Heart left ventricle (tissue), 16 donors: ENCODE measurements around the gene CARMIL3. TPM values are rescaled to one million over a fixed set of nuclear protein-coding genes. Genes with fewer than 3 reads are reported as not detected.
A peak's percentile ranks its signal among the peaks of the same experiment; 100 is the strongest.

Experiments
- ATAC-seq, 4 donors: fragments of 200-7000 bp; cut with Tn5 transposase; one replicate each; pipeline ENCODE4 v1.9.1; 2020 to 2022; ENCODE audit warnings: moderate library complexity in 4 of 4, mild to moderate bottlenecking in 3 of 4, moderate number of reproducible peaks in 1 of 4
- DNase-seq, 5 donors: peaks; one replicate each; pipeline ENCODE4 v3.0.0-alpha.2; 2020
- H3K27ac ChIP-seq, 12 donors: fragments of 200-600 bp; sonication (generic) in 4 of 12; one replicate each; pipeline versions ENCODE4 v1.5.0 to v1.8.0; 2016 to 2022; ENCODE audit warnings: mild to moderate bottlenecking in 2 of 12
- H3K27me3 ChIP-seq, 9 donors: fragments of 200-600 bp; sonication (generic) in 2 of 9; one replicate each; pipeline versions ENCODE4 v1.5.1 to v1.8.0; 2016 to 2022; ENCODE audit warnings: mild to moderate bottlenecking in 3 of 9
- H3K36me3 ChIP-seq, 9 donors: fragments of 200-600 bp; sonication (generic) in 2 of 9; one replicate each; pipeline versions ENCODE4 v1.5.0 to v1.8.0; 2018 to 2022; ENCODE audit warnings: mild to moderate bottlenecking in 2 of 9
- H3K4me1 ChIP-seq, 12 donors: fragments of 200-600 bp; sonication (generic) in 4 of 12; one replicate each; pipeline versions ENCODE4 v1.5.0 to v1.8.0; 2016 to 2022; ENCODE audit warnings: mild to moderate bottlenecking in 3 of 12
- H3K4me3 ChIP-seq, 12 donors: fragments of 200-600 bp; sonication (generic) in 4 of 12; one replicate each; pipeline versions ENCODE4 v1.5.0 to v1.8.0; 2017 to 2022; ENCODE audit warnings: mild to moderate bottlenecking in 9 of 12, moderate library complexity in 4 of 12
- H3K9me3 ChIP-seq, 12 donors: fragments of 200-600 bp; sonication (generic) in 4 of 12; one replicate each; pipeline versions ENCODE4 v1.5.0 to v1.8.0; 2016 to 2022; ENCODE audit warnings: mild to moderate bottlenecking in 1 of 12
- POLR2A ChIP-seq, 2 donors: fragments of 450-650 bp; IDR thresholded peaks; one replicate each; pipeline ENCODE4 v1.6.1; 2017; ENCODE audit warnings: antibody characterized with exemption in 2 of 2, mild to moderate bottlenecking in 2 of 2, moderate library complexity in 2 of 2
- whole genome bisulfite sequencing, 4 donors: extraction: QIAGEN DNeasy Blood & Tissue Kit in 2 of 4; methylation state at CpG; one replicate each; pipeline versions ENCODE4 v1.1.5 to v1.1.7; 2013 to 2018; 5-methylcytosine and 5-hydroxymethylcytosine counted together
- intact Hi-C, 10 donors: fragments of 100-400 bp; cut with DNase I; formaldehyde crosslinking; loops; one replicate each; pipeline versions ENCODE4 v1.11.1 to v1.14.2; 2022
- polyA plus RNA-seq, 2 donors: library from polyadenylated mRNA; stranded (reverse); fragments of 200-250 nt; gene quantifications; one replicate each; pipeline ENCODE4 v1.2.3, GENCODE V29; 2013
- total RNA-seq, 9 donors: library from RNA; depleted of rRNA in 2 of 9; stranded (reverse); fragments of >200 nt in 2 of 9; fragmentation: NEBNext Ultra II Directional in 3 of 9; extraction: Animal tissue kit (Norgen Biotek cat#: 25700) in 3 of 9; gene quantifications; one replicate each; pipeline versions ENCODE4 v1.1.0 to v1.2.4, GENCODE V29; 2016 to 2023
- TF ChIP-seq, protein P1 (sequence below), 12 donors: fragments of 200-600 bp; sonication (generic) in 4 of 12; IDR thresholded peaks; one replicate each; pipeline versions ENCODE4 v1.5.0 to v1.8.0; 2018 to 2022; ENCODE audit warnings: antibody characterized with exemption in 12 of 12, mild to moderate bottlenecking in 5 of 12
- donor health status: ischemic (EF 13 %, LVEDD 7.1; RV severe dilation, severe dysfunction).
- donor health status: healthy with polysubstance abuse.
- donor health status: DM: no; HTN: yes; CAD: no.
- donor health status: DM: no; HTN: no; CAD: no.
- donor health status: ischemic (EF 25% LVEDD 6.9; RV normal size, moderate dysfunction).
- donor health status: ischemic (EF 25% LVEDD 5.7; RV mildly dilated, moderate dysfunction).
- donor health status: healthy.
- donor health status: DM: yes; HTN: yes; CAD: no.
- donor health status: ischemic (EF 35%, LVEDD 5.7; RV mildly dilated, moderate dysfunction).
- donor health status: nonischemic (EF 11% LVEDD 7.7; RV severe dilation, severe dysfunction).
- donor health status: DM: yes; HTN: yes; CAD: no.
- donor health status: PGD.
- donor health status: ischemic (EF 29% LVEDD 5.4; RV normal size, mild dysfunction).
- donor health status: nonischemic (EF 23%, LVEDD 6.1; RV moderate dilation, normal function).

CARMIL3 gene
- total and polyA plus RNA-seq, 11 donors, result 0.05 to 0.38 (median 0.15) TPM; not detected in 3

DNA sequence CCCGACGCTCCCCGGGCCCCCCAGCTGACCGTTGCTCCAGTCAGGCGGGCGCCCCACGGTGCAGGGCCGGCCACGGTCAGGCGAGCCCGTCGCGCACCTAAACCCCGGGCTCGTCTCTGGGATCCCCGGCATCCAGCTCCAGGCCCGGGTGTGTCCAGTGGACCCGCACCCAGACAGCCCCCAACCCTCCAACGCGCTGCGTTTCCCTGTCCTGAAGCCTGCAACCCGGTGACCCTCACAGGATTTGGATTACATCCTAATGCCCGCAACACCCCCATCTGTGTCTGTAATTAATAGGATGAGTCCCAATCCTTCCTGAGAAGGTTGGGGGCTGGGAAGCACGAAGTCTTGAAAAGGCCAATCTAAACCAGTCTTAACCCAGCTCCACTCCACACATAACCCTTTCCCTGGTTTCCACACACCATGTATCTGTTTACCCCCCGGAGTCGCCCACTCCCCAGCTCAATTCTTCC, 30.0 kb downstream of the CARMIL3 start:
- DNase-seq (no peak), ATAC-seq (no peak)
- no peaks in the 10 kb centered on the region for H3K9me3 ChIP-seq
- H3K4me1 ChIP-seq, result peaks cover 0 to 14% (median 10%) of the 10 kb centered on the region in 12 donors
- intact Hi-C loops, result no loop called here
- no peaks in the 10 kb centered on the region for H3K36me3 ChIP-seq
- no peak for TF ChIP-seq POLR2A (IDR thresholded peaks at IDR 0.05)
- TF ChIP-seq, protein P1, sequence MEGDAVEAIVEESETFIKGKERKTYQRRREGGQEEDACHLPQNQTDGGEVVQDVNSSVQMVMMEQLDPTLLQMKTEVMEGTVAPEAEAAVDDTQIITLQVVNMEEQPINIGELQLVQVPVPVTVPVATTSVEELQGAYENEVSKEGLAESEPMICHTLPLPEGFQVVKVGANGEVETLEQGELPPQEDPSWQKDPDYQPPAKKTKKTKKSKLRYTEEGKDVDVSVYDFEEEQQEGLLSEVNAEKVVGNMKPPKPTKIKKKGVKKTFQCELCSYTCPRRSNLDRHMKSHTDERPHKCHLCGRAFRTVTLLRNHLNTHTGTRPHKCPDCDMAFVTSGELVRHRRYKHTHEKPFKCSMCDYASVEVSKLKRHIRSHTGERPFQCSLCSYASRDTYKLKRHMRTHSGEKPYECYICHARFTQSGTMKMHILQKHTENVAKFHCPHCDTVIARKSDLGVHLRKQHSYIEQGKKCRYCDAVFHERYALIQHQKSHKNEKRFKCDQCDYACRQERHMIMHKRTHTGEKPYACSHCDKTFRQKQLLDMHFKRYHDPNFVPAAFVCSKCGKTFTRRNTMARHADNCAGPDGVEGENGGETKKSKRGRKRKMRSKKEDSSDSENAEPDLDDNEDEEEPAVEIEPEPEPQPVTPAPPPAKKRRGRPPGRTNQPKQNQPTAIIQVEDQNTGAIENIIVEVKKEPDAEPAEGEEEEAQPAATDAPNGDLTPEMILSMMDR (IDR thresholded peaks at IDR 0.05), result no peak
- H3K27ac ChIP-seq, result peak overlapping the region in 2 of 12 donors; percentile 55 to 60
- WGBS, 4 donors, result 24 to 35% (median 27%) methylated on average over 17 to 26 of the region's 26 CpGs
- peak overlapping the region; percentile 44 to 74 (median 58) for H3K4me3 ChIP-seq
- peaks cover 0 to 20% (median 3%) of the 10 kb centered on the region in 9 donors for H3K27me3 ChIP-seq

DNA sequence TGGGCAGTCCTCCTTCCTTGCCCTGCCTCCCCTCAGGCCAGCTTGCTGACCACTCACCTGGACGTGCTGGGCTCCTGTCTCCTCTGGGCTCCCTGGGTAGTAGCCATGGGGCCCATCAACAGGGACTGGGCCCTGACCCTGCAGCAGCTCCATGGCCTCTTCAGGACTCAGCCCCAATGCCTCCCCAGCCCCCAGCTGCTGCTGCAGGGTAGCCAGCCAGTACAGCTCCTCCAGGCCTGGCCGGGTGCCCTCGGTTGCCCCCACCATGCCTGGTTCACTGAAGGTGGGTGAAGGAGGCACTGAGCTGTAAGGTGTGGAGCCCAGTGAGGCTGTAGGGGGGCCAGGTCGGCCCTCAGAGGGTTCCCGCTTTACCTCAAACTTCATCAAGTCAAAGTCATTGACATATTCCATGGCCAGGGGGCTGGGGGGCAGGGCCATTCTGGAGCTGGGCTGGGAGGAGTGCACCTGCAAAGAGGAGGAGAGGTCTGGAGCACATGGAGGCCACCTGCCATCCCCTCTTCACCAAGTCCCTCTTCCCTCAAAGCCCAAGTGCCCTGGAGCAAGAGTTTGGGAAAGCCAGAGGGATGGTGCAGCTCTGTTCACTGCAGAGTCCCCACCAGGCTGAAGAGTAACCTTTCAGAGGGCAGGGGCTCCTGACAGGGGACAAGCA, 30.7 kb downstream of the CARMIL3 start:
- Histone ChIP-seq H3K4me3 (no peak overlapping the region), H3K36me3 (no peaks in the 10 kb centered on the region), H3K27ac (no peak overlapping the region), H3K27me3 (peaks cover 0 to 20% (median 3%) of the 10 kb centered on the region in 9 donors), H3K9me3 (no peaks in the 10 kb centered on the region), H3K4me1 (peaks cover 0 to 14% (median 10%) of the 10 kb centered on the region in 12 donors)
- intact Hi-C loops, result no loop called here
- DNase-seq (no peak), ATAC-seq (no peak)
- TF ChIP-seq, protein P1 (IDR thresholded peaks at IDR 0.05), result no peak
- no peak for TF ChIP-seq POLR2A (IDR thresholded peaks at IDR 0.05)
- WGBS, 4 donors, result 89 to 96% (median 92%) methylated on average over 5 of the region's 5 CpGs

DNA sequence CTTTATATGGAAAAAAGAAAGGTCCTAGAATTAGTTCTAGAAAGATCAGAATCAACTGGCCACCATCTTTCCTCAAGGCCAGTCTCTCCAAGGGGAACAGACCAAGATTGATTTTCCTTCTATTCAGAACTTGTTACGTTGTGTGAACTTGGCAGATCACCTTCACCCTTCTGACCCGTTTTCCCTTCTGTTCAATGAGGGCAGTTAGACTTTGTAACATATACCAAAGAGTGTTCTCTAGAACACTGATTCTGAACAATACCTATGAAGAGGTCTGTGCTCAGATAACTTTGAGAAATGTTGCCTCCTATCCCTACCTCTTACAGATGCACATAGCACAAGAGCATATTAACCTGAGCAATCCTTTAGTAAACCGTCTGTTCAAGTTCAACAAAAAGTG, 31.7 kb downstream of the CARMIL3 start:
- no peak for TF ChIP-seq POLR2A (IDR thresholded peaks at IDR 0.05)
- TF ChIP-seq, protein P1 (IDR thresholded peaks at IDR 0.05), result no peak
- DNase-seq (no peak), ATAC-seq (no peak)
- Histone ChIP-seq H3K9me3 (no peaks in the 10 kb centered on the region), H3K27ac (no peak overlapping the region), H3K4me3 (no peak overlapping the region), H3K27me3 (peaks cover 0 to 20% (median 3%) of the 10 kb centered on the region in 9 donors), H3K36me3 (no peaks in the 10 kb centered on the region), H3K4me1 (peaks cover 0 to 14% (median 10%) of the 10 kb centered on the region in 12 donors)
- intact Hi-C loops, result no loop called here
- WGBS, 4 donors, result 86 to 94% (median 91%) methylated on average over 3 of the region's 3 CpGs

DNA sequence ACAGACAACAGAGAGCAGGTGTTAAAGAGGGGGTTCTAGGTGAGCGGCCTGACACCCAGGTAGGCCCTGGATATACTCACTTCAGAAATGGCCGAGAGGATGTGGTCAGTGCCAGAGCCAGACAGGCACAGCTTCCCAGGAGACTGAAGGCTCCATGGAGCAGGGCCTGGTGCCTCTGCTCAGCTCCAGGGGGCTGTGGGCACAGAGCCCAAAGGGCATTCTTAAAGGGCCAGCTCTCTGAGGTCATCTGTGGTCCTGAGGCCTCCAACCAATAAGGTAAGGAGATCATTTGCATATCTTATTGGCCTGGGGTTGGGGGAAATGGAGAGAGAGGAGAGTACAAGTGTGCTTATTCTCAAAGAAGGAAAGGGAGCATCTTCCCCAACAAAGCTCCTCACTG, 32.6 kb downstream of the CARMIL3 start:
- Histone ChIP-seq H3K4me1 (peaks cover 0 to 14% (median 10%) of the 10 kb centered on the region in 12 donors), H3K9me3 (no peaks in the 10 kb centered on the region), H3K27me3 (peaks cover 0 to 20% (median 3%) of the 10 kb centered on the region in 9 donors), H3K4me3 (no peak overlapping the region), H3K36me3 (no peaks in the 10 kb centered on the region), H3K27ac (no peak overlapping the region)
- no peak for TF ChIP-seq POLR2A (IDR thresholded peaks at IDR 0.05)
- TF ChIP-seq, protein P1 (IDR thresholded peaks at IDR 0.05), result no peak
- 94 to 97% (median 95%) methylated on average over 2 of the region's 2 CpGs for WGBS, 4 donors
- intact Hi-C loops, result no loop called here
- ATAC-seq, result no peak
- DNase-seq, result peak in 1 of 5 donors; percentile 1
